SK-N-SH (cell line): ENCODE measurements around the gene GLYAT. TPM values are rescaled to one million over a fixed set of nuclear protein-coding genes. Genes with fewer than 3 reads are reported as not detected.

ENCODE experiments used
- CTCF ChIA-PET: fragments of 300-600, 350-600 bp; formaldehyde crosslinking; extraction: SDS; loops from one replicate; lab custom pipeline; 2021; lab: Yijun Ruan, JAX
- POLR2A ChIA-PET: fragments of 350-600 bp; sonication (Branson Sonifier 250); formaldehyde crosslinking; extraction: SDS; loops from one replicate; lab custom pipeline; 2020; ENCODE audit warnings: antibody characterized with exemption, inconsistent platforms; lab: Yijun Ruan, JAX
- DNase-seq: peaks from one replicate; pipeline ENCODE4 v3.0.0; 2012
- H2AFZ ChIP-seq: fragments of 200-600 bp; sonication (generic); 2 replicates; pipeline ENCODE4 v1.8.1; 2016; ENCODE audit warnings: antibody characterized with exemption, mild to moderate bottlenecking, low read depth
- H3F3A ChIP-seq: fragments of 200-600 bp; sonication (generic); replicated peaks from 2 replicates; pipeline ENCODE3; 2016; ENCODE audit warnings: antibody characterized with exemption, mild to moderate bottlenecking; ENCODE audit not compliant: insufficient read depth
- H3K27ac ChIP-seq, 2 experiments: fragments of 200-500 bp in 1 of 2; fragments of 200-600 bp in 1 of 2; sonication (Bioruptor generic) in 1 of 2; sonication (generic), shearing (Covaris generic) in 1 of 2; 2 replicates each; pipeline versions ENCODE4 v1.5.1 to v1.6.1; 2014 to 2016; ENCODE audit warnings: low read depth in 2 of 2, inconsistent platforms in 1 of 2, low read length in 1 of 2, mild to moderate bottlenecking in 1 of 2, mixed read lengths in 1 of 2
- H3K27me3 ChIP-seq: fragments of 200-600 bp; sonication (generic), shearing (Covaris generic); 2 replicates; pipeline ENCODE4 v1.6.1; 2016; ENCODE audit warnings: mixed run types; ENCODE audit not compliant: insufficient read depth
- H3K36me3 ChIP-seq, 2 experiments: fragments of 200-500 bp in 1 of 2; fragments of 200-600 bp in 1 of 2; sonication (Bioruptor generic) in 1 of 2; sonication (generic) in 1 of 2; replicated peaks in 1 of 2; 2 replicates each; pipeline versions ENCODE3 to v1.5.1; 2014 to 2016; ENCODE audit warnings: low read length in 1 of 2, mild to moderate bottlenecking in 1 of 2; ENCODE audit not compliant: insufficient read depth in 2 of 2, control insufficient read depth in 1 of 2
- H3K4me1 ChIP-seq, 2 experiments: fragments of 200-500 bp in 1 of 2; fragments of 200-600 bp in 1 of 2; sonication (Bioruptor generic) in 1 of 2; sonication (generic), shearing (Covaris generic) in 1 of 2; 2 replicates each; pipeline versions ENCODE4 v1.5.1 to v1.6.1; 2014 to 2016; ENCODE audit warnings: low read depth in 1 of 2, low read length in 1 of 2, mixed run types in 1 of 2; ENCODE audit not compliant: insufficient read depth in 2 of 2, control insufficient read depth in 1 of 2
- H3K4me2 ChIP-seq: fragments of 200-600 bp; sonication (generic), shearing (Covaris generic); 2 replicates; pipeline ENCODE4 v1.6.1; 2017; ENCODE audit warnings: mixed run types
- H3K4me3 ChIP-seq, 2 experiments: fragments of 200-500 bp in 1 of 2; fragments of 200-600 bp in 1 of 2; sonication (Bioruptor generic) in 1 of 2; sonication (generic), shearing (Covaris generic) in 1 of 2; 2 replicates each; pipeline versions ENCODE4 v1.5.1 to v1.8.1; 2014 to 2016; ENCODE audit warnings: low read depth in 2 of 2, inconsistent platforms in 1 of 2, low read length in 1 of 2, mild to moderate bottlenecking in 1 of 2, mixed read lengths in 1 of 2, moderate library complexity in 1 of 2
- H3K79me2 ChIP-seq: fragments of 200-600 bp; sonication (generic); 2 replicates; pipeline ENCODE4 v1.8.1; 2017; ENCODE audit warnings: mild to moderate bottlenecking; ENCODE audit not compliant: insufficient read depth
- H3K9ac ChIP-seq: fragments of 200-600 bp; sonication (generic); 2 replicates; pipeline ENCODE4 v1.6.1; 2017; ENCODE audit warnings: mixed run types
- H3K9me2 ChIP-seq: fragments of 200-600 bp; sonication (generic); 2 replicates; pipeline ENCODE4 v1.6.1; 2017; ENCODE audit warnings: mixed run types
- H3K9me3 ChIP-seq: fragments of 200-600 bp; sonication (generic); 2 replicates; pipeline ENCODE4 v1.6.1; 2017; ENCODE audit warnings: mixed run types, mild to moderate bottlenecking, moderate library complexity
- H4K20me1 ChIP-seq: fragments of 200-600 bp; sonication (generic); 2 replicates; pipeline ENCODE4 v1.6.1; 2017; ENCODE audit warnings: mild to moderate bottlenecking, mixed run types; ENCODE audit not compliant: insufficient read depth
- CHD2 ChIP-seq: fragments of 150-350 bp; IDR thresholded peaks from 2 replicates; pipeline ENCODE4 v1.6.1; 2018; ENCODE audit warnings: low read length; ENCODE audit not compliant: partially characterized antibody
- EP300 ChIP-seq, 2 experiments: IDR thresholded peaks; 2 replicates each; pipeline versions ENCODE4 v1.4.0 to v1.6.1; 2012; ENCODE audit warnings: borderline replicate concordance in 1 of 2, low read depth in 1 of 2, low read length in 1 of 2
- EZH2phosphoT487 ChIP-seq: fragments of 200-600 bp; sonication (generic); IDR thresholded peaks from 2 replicates; pipeline ENCODE4 v1.6.1; 2017; ENCODE audit warnings: low read depth, mixed run types, mild to moderate bottlenecking, antibody characterized with exemption, moderate library complexity, borderline replicate concordance
- FOXM1 ChIP-seq: IDR thresholded peaks from 2 replicates; pipeline ENCODE4 v1.4.0; 2012; ENCODE audit warnings: low read depth, mild to moderate bottlenecking
- GATA2 ChIP-seq: sonication (generic); formaldehyde crosslinking; IDR thresholded peaks from 2 replicates; pipeline ENCODE4 v1.5.0; 2020; ENCODE audit warnings: mild to moderate bottlenecking, missing genetic modification reagents
- NRF1 ChIP-seq: IDR thresholded peaks from 2 replicates; pipeline ENCODE4 v1.6.1; 2012; ENCODE audit warnings: low read depth, mild to moderate bottlenecking, low read length
- POLR2AphosphoS5 ChIP-seq: IDR thresholded peaks from 2 replicates; pipeline ENCODE4 v1.6.1; 2012; ENCODE audit warnings: low read depth, low read length
- RCOR1 ChIP-seq: fragments of 150-350 bp; IDR thresholded peaks from 2 replicates; pipeline ENCODE4 v1.6.1; 2017; ENCODE audit warnings: antibody characterized with exemption, low read length
- RFX5 ChIP-seq: IDR thresholded peaks from 2 replicates; pipeline ENCODE4 v1.6.1; 2012; ENCODE audit warnings: mild to moderate bottlenecking, improper control_type of control experiment, low read length
- RXRA ChIP-seq: IDR thresholded peaks from 2 replicates; pipeline ENCODE4 v1.4.0; 2012; ENCODE audit warnings: low read depth, mild to moderate bottlenecking, borderline replicate concordance
- SIN3A ChIP-seq: IDR thresholded peaks from 2 replicates; pipeline ENCODE4 v1.6.1; 2012; ENCODE audit warnings: low read depth, mild to moderate bottlenecking, low read length, moderate library complexity, borderline replicate concordance
- SMC3 ChIP-seq: IDR thresholded peaks from 2 replicates; pipeline ENCODE4 v1.6.1; 2012; ENCODE audit warnings: low read depth, low read length, improper control_type of control experiment
- TAF1 ChIP-seq: IDR thresholded peaks from 2 replicates; pipeline ENCODE4 v1.6.1; 2012; ENCODE audit warnings: low read depth, mild to moderate bottlenecking, low read length, moderate library complexity, borderline replicate concordance
- TCF12 ChIP-seq: IDR thresholded peaks from 2 replicates; pipeline ENCODE4 v1.4.0; 2012
- TEAD4 ChIP-seq: IDR thresholded peaks from 2 replicates; pipeline ENCODE4 v1.4.0; 2012; ENCODE audit warnings: mild to moderate bottlenecking, borderline replicate concordance; ENCODE audit not compliant: insufficient read depth
- YY1 ChIP-seq: IDR thresholded peaks from 2 replicates; pipeline ENCODE4 v1.4.0; 2012; ENCODE audit warnings: low read depth, mild to moderate bottlenecking
- WGBS: methylation state at CpG from one replicate; pipeline ENCODE4 v1.1.6; 2017; ENCODE audit warnings: low lambda C conversion rate; 5-methylcytosine and 5-hydroxymethylcytosine counted together
- polyA plus RNA-seq, 3 experiments: library from polyadenylated mRNA; depleted of rRNA; stranded (reverse); fragments of >200 nt; gene quantifications; 2 replicates each; pipeline ENCODE4 v1.2.3, GENCODE V29; 2012
- TF ChIP-seq, protein P1 (sequence below): fragments of 150-350 bp; IDR thresholded peaks from 2 replicates; pipeline ENCODE4 v1.6.1; 2016; ENCODE audit warnings: mild to moderate bottlenecking, low read depth, low read length
- TF ChIP-seq, protein P2 (sequence below): IDR thresholded peaks from 2 replicates; pipeline ENCODE4; 2012
- TF ChIP-seq, protein P3 (sequence below): IDR thresholded peaks from 2 replicates; pipeline ENCODE4 v1.4.0; 2012; ENCODE audit warnings: low read depth, borderline replicate concordance
- TF ChIP-seq, protein P4 (sequence below): fragments of 150-350 bp; IDR thresholded peaks from 2 replicates; pipeline ENCODE4 v1.6.1; 2017; ENCODE audit warnings: antibody characterized with exemption, low read length, low read depth, borderline replicate concordance

The GLYAT gene
- polyA plus RNA-seq, 1 of the 3 experiments (the other 2 are of a cell fraction): not detected

DNA sequence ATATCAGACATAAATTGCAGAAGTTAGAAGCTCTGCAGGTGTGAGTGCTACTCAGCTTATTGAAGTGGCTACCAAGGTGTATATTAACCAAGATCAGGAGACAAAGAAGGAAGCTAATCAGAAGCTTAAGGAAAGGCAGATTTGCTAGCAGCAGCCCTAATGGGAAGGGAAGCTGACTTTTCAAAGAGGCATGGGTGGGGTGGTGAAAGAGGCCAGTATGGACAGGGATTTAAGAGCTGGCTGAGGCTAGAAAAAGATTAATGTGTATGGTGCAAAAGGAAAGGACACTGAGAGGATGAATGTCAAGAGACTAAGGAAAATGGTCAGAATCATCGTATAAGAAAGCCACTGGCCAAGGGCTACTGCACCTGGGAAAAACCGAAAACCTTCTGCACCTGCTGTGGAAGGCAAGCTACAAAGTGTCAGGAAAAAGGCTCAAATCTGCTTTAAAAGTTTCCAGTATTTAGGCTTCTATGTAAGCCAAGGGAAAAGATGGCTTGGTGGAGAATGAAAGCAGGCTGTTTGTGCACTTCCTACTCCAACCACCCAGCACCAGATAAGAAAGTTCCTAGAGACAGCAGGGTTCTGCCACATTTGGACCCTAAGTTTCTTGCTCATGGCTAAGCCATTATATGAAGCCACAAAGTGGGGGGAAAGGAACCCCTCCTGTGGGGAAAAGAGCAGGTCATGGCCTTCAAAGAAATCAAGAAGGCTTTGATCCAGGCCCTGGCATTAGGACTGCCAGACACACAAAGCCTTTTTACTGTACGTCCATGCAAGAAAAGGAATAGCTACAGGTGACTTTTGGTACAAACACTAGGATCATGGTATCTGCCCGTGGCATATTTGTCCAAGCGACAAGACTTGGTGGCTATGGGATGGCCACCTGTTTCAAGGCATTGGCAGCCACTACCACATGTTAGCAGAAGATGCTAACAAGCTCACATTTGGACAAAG is 40.9 kb upstream of the GLYAT start:
- Histone ChIP-seq H3K27ac (no peak overlapping the region), H3K4me3 (no peak overlapping the region), H3K36me3 (no peaks in the 10 kb centered on the region), H3K4me1 (no peaks in the 10 kb centered on the region), H3K4me2 (no peak overlapping the region), H3K79me2 (no peaks in the 10 kb centered on the region), H3K9me2 (no peaks in the 10 kb centered on the region), H4K20me1 (no peaks in the 10 kb centered on the region), H2AFZ (no peak overlapping the region), H3F3A (no peaks in the 10 kb centered on the region), H3K9ac (no peak overlapping the region), H3K27me3 (no peaks in the 10 kb centered on the region; the same call in 1 of the 2 replicates)
- no peak for DNase-seq
- WGBS: 12% methylated on average over 5 of the region's 5 CpGs
- POLR2A ChIA-PET: no interaction called here
- CTCF ChIA-PET: interaction anchor here (1.2 kb wide), 1 partner anchor 16 kb away, joined by 3 read pairs; no protein-coding TSS in a partner anchor
- TF ChIP-seq TAF1: no peak
- TF ChIP-seq, protein P1, sequence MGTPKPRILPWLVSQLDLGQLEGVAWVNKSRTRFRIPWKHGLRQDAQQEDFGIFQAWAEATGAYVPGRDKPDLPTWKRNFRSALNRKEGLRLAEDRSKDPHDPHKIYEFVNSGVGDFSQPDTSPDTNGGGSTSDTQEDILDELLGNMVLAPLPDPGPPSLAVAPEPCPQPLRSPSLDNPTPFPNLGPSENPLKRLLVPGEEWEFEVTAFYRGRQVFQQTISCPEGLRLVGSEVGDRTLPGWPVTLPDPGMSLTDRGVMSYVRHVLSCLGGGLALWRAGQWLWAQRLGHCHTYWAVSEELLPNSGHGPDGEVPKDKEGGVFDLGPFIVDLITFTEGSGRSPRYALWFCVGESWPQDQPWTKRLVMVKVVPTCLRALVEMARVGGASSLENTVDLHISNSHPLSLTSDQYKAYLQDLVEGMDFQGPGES: no peak
- TF ChIP-seq TCF12: no peak
- no peak for TF ChIP-seq POLR2AphosphoS5
- TF ChIP-seq YY1: no peak
- no peak for TF ChIP-seq GATA2 (CRISPR knock-in tag)
- no peak for TF ChIP-seq EP300 (IDR thresholded peaks at IDR 0.05; ENCODE audit: borderline replicate concordance in 1 of 2, low read depth in 1 of 2, low read length in 1 of 2)
- TF ChIP-seq SMC3: no peak
- TF ChIP-seq CHD2: no peak
- TF ChIP-seq, protein P2, sequence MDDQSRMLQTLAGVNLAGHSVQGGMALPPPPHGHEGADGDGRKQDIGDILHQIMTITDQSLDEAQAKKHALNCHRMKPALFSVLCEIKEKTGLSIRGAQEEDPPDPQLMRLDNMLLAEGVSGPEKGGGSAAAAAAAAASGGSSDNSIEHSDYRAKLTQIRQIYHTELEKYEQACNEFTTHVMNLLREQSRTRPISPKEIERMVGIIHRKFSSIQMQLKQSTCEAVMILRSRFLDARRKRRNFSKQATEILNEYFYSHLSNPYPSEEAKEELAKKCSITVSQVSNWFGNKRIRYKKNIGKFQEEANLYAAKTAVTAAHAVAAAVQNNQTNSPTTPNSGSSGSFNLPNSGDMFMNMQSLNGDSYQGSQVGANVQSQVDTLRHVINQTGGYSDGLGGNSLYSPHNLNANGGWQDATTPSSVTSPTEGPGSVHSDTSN: no peak
- TF ChIP-seq RXRA: no peak
- TF ChIP-seq TEAD4: no peak
- no peak for TF ChIP-seq SIN3A
- TF ChIP-seq, protein P3, sequence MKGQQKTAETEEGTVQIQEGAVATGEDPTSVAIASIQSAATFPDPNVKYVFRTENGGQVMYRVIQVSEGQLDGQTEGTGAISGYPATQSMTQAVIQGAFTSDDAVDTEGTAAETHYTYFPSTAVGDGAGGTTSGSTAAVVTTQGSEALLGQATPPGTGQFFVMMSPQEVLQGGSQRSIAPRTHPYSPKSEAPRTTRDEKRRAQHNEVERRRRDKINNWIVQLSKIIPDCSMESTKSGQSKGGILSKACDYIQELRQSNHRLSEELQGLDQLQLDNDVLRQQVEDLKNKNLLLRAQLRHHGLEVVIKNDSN: no peak
- TF ChIP-seq RCOR1: no peak
- TF ChIP-seq, protein P4, sequence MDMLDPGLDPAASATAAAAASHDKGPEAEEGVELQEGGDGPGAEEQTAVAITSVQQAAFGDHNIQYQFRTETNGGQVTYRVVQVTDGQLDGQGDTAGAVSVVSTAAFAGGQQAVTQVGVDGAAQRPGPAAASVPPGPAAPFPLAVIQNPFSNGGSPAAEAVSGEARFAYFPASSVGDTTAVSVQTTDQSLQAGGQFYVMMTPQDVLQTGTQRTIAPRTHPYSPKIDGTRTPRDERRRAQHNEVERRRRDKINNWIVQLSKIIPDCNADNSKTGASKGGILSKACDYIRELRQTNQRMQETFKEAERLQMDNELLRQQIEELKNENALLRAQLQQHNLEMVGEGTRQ: no peak
- no peak for TF ChIP-seq NRF1
- no peak for TF ChIP-seq FOXM1
- TF ChIP-seq RFX5: no peak
- no peak for TF ChIP-seq EZH2phosphoT487
- TF ChIP-seq, all 33 proteins: peak for 0
- H3K9me3 ChIP-seq: no peaks in the 10 kb centered on the region
